ENCODE results near the gene TMEM229B. TPM values are rescaled to one million over a fixed set of nuclear protein-coding genes. Genes with fewer than 3 reads are reported as not detected.

Gene TMEM229B
- total and polyA plus RNA-seq, 2 of the 4 experiments (the other 2 are of a cell fraction), result under 0.01 TPM; not detected in 1

- Histone ChIP-seq H4K5ac (ENCODE audit: low read depth, low read length) (no peak overlapping the region), H3K23ac (ENCODE audit: low read depth, low read length) (no peak overlapping the region), H4K8ac (ENCODE audit: low read depth in 2 of 2, low read length in 2 of 2) (no peak overlapping the region), H2AK9ac (replicated peaks; ENCODE audit: low read depth, low read length, poor library complexity) (peak overlapping the region; percentile 28), H3K79me1 (ENCODE audit: low read depth in 1 of 2, low read length in 2 of 2) (no peaks in the 10 kb centered on the region), H3K9me1 (ENCODE audit: insufficient read depth, low read length) (no peaks in the 10 kb centered on the region), H2BK20ac (ENCODE audit: low read depth, low read length) (no peak overlapping the region), H3K4ac (ENCODE audit: low read depth, low read length) (no peak overlapping the region), H2AFZ (replicated peaks; ENCODE audit: low read length, poor library complexity) (no peak overlapping the region), H3K9ac (ENCODE audit: low read depth, low read length) (no peak overlapping the region), H3K36me3 (ENCODE audit: control insufficient read depth, insufficient read depth, low read length) (no peaks in the 10 kb centered on the region), H3K27me3 (ENCODE audit: control insufficient read depth, insufficient read depth, low read length) (peaks cover 2% of the 10 kb centered on the region; the same call in 1 of the 2 replicates), H3K4me1 (ENCODE audit: control insufficient read depth, insufficient read depth, low read length) (no peaks in the 10 kb centered on the region), H3K18ac (ENCODE audit: low read depth, low read length) (no peak overlapping the region), H3K56ac (ENCODE audit: extremely low read depth, insufficient read depth, low read length) (no peak overlapping the region), H4K20me1 (ENCODE audit: insufficient read depth, low read length) (no peaks in the 10 kb centered on the region), H3K14ac (replicated peaks; ENCODE audit: low read depth, low read length) (no peak overlapping the region), H4K91ac (ENCODE audit: insufficient read depth, low read depth, low read length) (no peak overlapping the region), H2BK120ac (ENCODE audit: low read depth, low read length) (no peak overlapping the region), H3K4me2 (ENCODE audit: low read depth, low read length) (no peak overlapping the region), H2AK5ac (ENCODE audit: low read depth, low read length) (no peak overlapping the region), H2BK15ac (ENCODE audit: low read depth, low read length) (no peak overlapping the region), H3K27ac (ENCODE audit: insufficient read depth, low read length) (no peak overlapping the region), H3K4me3 (ENCODE audit: insufficient read depth, low read depth, low read length) (no peak overlapping the region), H2BK5ac (ENCODE audit: low read depth, low read length, poor library complexity, severe bottlenecking) (no peak overlapping the region), H3K9me3 (ENCODE audit: control insufficient read depth, insufficient read depth, low read length) (no peaks in the 10 kb centered on the region)
- CTCF ChIA-PET, result no interaction called here
- ATAC-seq (ENCODE audit: low read depth) (no peak), DNase-seq (no peak)
- intact Hi-C loops (cut with micrococcal nuclease) (no loop called here), dilution Hi-C loops (cut with HindIII; ENCODE audit: low sequenced_read_pairs, unreplicated experiment) (no loop called here), in situ Hi-C loops (cut with MboI; ENCODE audit: low sequenced_read_pairs) (no loop called here)
- 66% methylated on average over 5 of the region's 10 CpGs; no CpG with 5 or more reads in 1 of the 2 experiments for WGBS, 2 experiments (ENCODE audit: extremely low coverage in 2 of 2, insufficient read length in 1 of 2)
- BruUV-seq (replicated peaks), result no TSS peak
- no peak for TF ChIP-seq SMC3 (IDR thresholded peaks at IDR 0.05; ENCODE audit: low read depth, low read length)
- no peak for TF ChIP-seq MAZ (IDR thresholded peaks at IDR 0.05; ENCODE audit: borderline replicate concordance, low read depth, low read length)
- TF ChIP-seq FOS (IDR thresholded peaks at IDR 0.05; ENCODE audit: low read depth, low read length), result no peak
- TF ChIP-seq, protein P1, sequence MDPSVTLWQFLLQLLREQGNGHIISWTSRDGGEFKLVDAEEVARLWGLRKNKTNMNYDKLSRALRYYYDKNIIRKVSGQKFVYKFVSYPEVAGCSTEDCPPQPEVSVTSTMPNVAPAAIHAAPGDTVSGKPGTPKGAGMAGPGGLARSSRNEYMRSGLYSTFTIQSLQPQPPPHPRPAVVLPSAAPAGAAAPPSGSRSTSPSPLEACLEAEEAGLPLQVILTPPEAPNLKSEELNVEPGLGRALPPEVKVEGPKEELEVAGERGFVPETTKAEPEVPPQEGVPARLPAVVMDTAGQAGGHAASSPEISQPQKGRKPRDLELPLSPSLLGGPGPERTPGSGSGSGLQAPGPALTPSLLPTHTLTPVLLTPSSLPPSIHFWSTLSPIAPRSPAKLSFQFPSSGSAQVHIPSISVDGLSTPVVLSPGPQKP (IDR thresholded peaks at IDR 0.05; ENCODE audit: borderline replicate concordance, low read depth, low read length), result no peak
- no peak for TF ChIP-seq BHLHE40 (IDR thresholded peaks at IDR 0.05; ENCODE audit: low read depth, low read length)
- no peak for TF ChIP-seq RCOR1 (IDR thresholded peaks at IDR 0.05; ENCODE audit: insufficient replicate concordance, low read length)
- TF ChIP-seq USF2 (IDR thresholded peaks at IDR 0.05; ENCODE audit: low read depth, low read length), result no peak
- no peak for TF ChIP-seq MAFK (IDR thresholded peaks at IDR 0.05; ENCODE audit: low read depth, low read length)
- no peak for TF ChIP-seq NFE2L2 (IDR thresholded peaks at IDR 0.05; ENCODE audit: low read depth, low read length)
- TF ChIP-seq CHD1 (IDR thresholded peaks at IDR 0.05; ENCODE audit: low read depth, low read length), result no peak
- no peak for TF ChIP-seq RFX5 (IDR thresholded peaks at IDR 0.05; ENCODE audit: low read depth, low read length)
- TF ChIP-seq POLR2A (IDR thresholded peaks at IDR 0.05; ENCODE audit: low read depth, low read length), result no peak
- TF ChIP-seq RAD21 (IDR thresholded peaks at IDR 0.05; ENCODE audit: low read length), result no peak
- TF ChIP-seq MXI1 (IDR thresholded peaks at IDR 0.05; ENCODE audit: borderline replicate concordance, low read depth, low read length), result no peak
- TF ChIP-seq CEBPB (IDR thresholded peaks at IDR 0.05; ENCODE audit: low read depth, low read length), result no peak
- TF ChIP-seq, protein P2, sequence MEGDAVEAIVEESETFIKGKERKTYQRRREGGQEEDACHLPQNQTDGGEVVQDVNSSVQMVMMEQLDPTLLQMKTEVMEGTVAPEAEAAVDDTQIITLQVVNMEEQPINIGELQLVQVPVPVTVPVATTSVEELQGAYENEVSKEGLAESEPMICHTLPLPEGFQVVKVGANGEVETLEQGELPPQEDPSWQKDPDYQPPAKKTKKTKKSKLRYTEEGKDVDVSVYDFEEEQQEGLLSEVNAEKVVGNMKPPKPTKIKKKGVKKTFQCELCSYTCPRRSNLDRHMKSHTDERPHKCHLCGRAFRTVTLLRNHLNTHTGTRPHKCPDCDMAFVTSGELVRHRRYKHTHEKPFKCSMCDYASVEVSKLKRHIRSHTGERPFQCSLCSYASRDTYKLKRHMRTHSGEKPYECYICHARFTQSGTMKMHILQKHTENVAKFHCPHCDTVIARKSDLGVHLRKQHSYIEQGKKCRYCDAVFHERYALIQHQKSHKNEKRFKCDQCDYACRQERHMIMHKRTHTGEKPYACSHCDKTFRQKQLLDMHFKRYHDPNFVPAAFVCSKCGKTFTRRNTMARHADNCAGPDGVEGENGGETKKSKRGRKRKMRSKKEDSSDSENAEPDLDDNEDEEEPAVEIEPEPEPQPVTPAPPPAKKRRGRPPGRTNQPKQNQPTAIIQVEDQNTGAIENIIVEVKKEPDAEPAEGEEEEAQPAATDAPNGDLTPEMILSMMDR (conservative IDR thresholded peaks at IDR 0.05; ENCODE audit: low read depth, low read length), result no peak
- POLR2A ChIA-PET (ENCODE audit: unreplicated experiment), result no interaction called here
Measured at GRCh38 chr14:67472726-67473125, 15.8 kb downstream of the TMEM229B start.
